HepG2 (cell line): ENCODE data around the gene UGGT1. TPM values are rescaled to one million over a fixed set of nuclear protein-coding genes. Genes with fewer than 3 reads are reported as not detected.

Source experiments
- GATAD1 ChIP-seq: IDR thresholded peaks from 2 replicates; pipeline ENCODE4 v1.6.1; 2016; ENCODE audit warnings: missing genetic modification reagents, missing compliant biosample characterization
- MIER3 ChIP-seq: IDR thresholded peaks from 2 replicates; pipeline ENCODE4 v1.6.1; 2016; ENCODE audit warnings: missing compliant biosample characterization, borderline replicate concordance
- SIN3A ChIP-seq: IDR thresholded peaks from 2 replicates; pipeline ENCODE4 v1.6.1; 2011; ENCODE audit warnings: low read depth, mild to moderate bottlenecking, control low read depth, low read length, borderline replicate concordance
- TBX2 ChIP-seq: sonication (generic); formaldehyde crosslinking; IDR thresholded peaks from 2 replicates; pipeline ENCODE4 v1.5.0; 2020; ENCODE audit warnings: missing genetic modification reagents, mild to moderate bottlenecking, borderline replicate concordance
- TEAD2 ChIP-seq: sonication (generic); formaldehyde crosslinking; IDR thresholded peaks from 2 replicates; pipeline ENCODE4 v1.9.0; 2021; ENCODE audit warnings: missing genetic modification reagents
- ZFAT ChIP-seq: sonication (generic); formaldehyde crosslinking; conservative IDR thresholded peaks from 2 replicates; pipeline ENCODE4 v1.8.1; 2023; ENCODE audit warnings: missing genetic modification reagents, inconsistent platforms
- ZFYVE20 ChIP-seq: sonication (generic); formaldehyde crosslinking; IDR thresholded peaks from 2 replicates; pipeline ENCODE4 v1.8.0; 2023; ENCODE audit warnings: low read depth, mild to moderate bottlenecking, moderate library complexity, missing genetic modification reagents, borderline replicate concordance
- ZNF225 ChIP-seq: sonication (generic); formaldehyde crosslinking; IDR thresholded peaks from 2 replicates; pipeline ENCODE4 v1.4.0; 2020; ENCODE audit warnings: mild to moderate bottlenecking, missing genetic modification reagents
- ZNF235 ChIP-seq: sonication (generic); formaldehyde crosslinking; IDR thresholded peaks from 2 replicates; pipeline ENCODE4 v1.8.1; 2023; ENCODE audit warnings: mild to moderate bottlenecking, missing genetic modification reagents, borderline replicate concordance
- ZNF292 ChIP-seq: sonication (generic); formaldehyde crosslinking; IDR thresholded peaks from 2 replicates; pipeline ENCODE4 v1.8.1; 2022; ENCODE audit warnings: mild to moderate bottlenecking, low read depth, missing genetic modification reagents, borderline replicate concordance
- ZNF33A ChIP-seq: sonication (generic); formaldehyde crosslinking; IDR thresholded peaks from 2 replicates; pipeline ENCODE4 v1.5.1; 2020; ENCODE audit warnings: missing genetic modification reagents, mild to moderate bottlenecking, moderate library complexity, borderline replicate concordance
- ZNF569 ChIP-seq: sonication (generic); formaldehyde crosslinking; IDR thresholded peaks from 2 replicates; pipeline ENCODE4 v1.5.0; 2020; ENCODE audit warnings: mild to moderate bottlenecking, missing genetic modification reagents, moderate library complexity, borderline replicate concordance
- ZNF879 ChIP-seq: sonication (generic); formaldehyde crosslinking; IDR thresholded peaks from 2 replicates; pipeline ENCODE4 v1.8.1; 2023; ENCODE audit warnings: missing genetic modification reagents
- ZSCAN9 ChIP-seq: IDR thresholded peaks from 2 replicates; pipeline ENCODE4 v1.6.1; 2016; ENCODE audit warnings: borderline replicate concordance
- polyA plus RNA-seq, 8 experiments: library from polyadenylated mRNA; depleted of rRNA in 3 of 8; stranded (reverse) in 7 of 8; unstranded in 1 of 8; fragments of >200 nt; fragmentation: Illumina TruSeq in 4 of 8; extraction: Trizol in 4 of 8; gene quantifications; 2 replicates each; pipeline versions ENCODE4 v1.2.1 to v1.2.3, GENCODE V29; 2011 to 2016; ENCODE audit warnings: low read depth in 4 of 8, missing spikeins in 1 of 8, mixed read lengths in 1 of 8; ENCODE audit not compliant: insufficient read depth in 1 of 8
- total RNA-seq, 5 experiments: library from RNA; depleted of rRNA; stranded (reverse); fragments of >200 nt; fragmentation: Illumina TruSeq; extraction: Trizol; gene quantifications; 2 replicates each; pipeline ENCODE4 v1.2.3, GENCODE V29; 2016; ENCODE audit warnings: low read depth in 1 of 5
- TF ChIP-seq, protein P1 (sequence below): sonication (generic); formaldehyde crosslinking; IDR thresholded peaks from 2 replicates; pipeline ENCODE4 v1.4.0; 2020; ENCODE audit warnings: mild to moderate bottlenecking, missing genetic modification reagents, borderline replicate concordance
- TF ChIP-seq, protein P2 (sequence below): sonication (generic); formaldehyde crosslinking; IDR thresholded peaks from 2 replicates; pipeline ENCODE4 v1.4.0; 2020; ENCODE audit warnings: missing genetic modification reagents
- TF ChIP-seq, protein P3 (sequence below): sonication (generic); formaldehyde crosslinking; IDR thresholded peaks from 2 replicates; pipeline ENCODE4 v1.5.1; 2020; ENCODE audit warnings: mild to moderate bottlenecking, missing genetic modification reagents, moderate library complexity
- TF ChIP-seq, protein P4 (sequence below): IDR thresholded peaks from 2 replicates; pipeline ENCODE4 v1.6.1; 2016; ENCODE audit warnings: mild to moderate bottlenecking, missing biosample characterization, missing genetic modification reagents

Gene UGGT1
- total and polyA plus RNA-seq, 2 of the 13 experiments (the other 11 are each of a cell fraction or from before 2014, with no cell fraction given), result 35.8 to 83.2 TPM

DNA sequence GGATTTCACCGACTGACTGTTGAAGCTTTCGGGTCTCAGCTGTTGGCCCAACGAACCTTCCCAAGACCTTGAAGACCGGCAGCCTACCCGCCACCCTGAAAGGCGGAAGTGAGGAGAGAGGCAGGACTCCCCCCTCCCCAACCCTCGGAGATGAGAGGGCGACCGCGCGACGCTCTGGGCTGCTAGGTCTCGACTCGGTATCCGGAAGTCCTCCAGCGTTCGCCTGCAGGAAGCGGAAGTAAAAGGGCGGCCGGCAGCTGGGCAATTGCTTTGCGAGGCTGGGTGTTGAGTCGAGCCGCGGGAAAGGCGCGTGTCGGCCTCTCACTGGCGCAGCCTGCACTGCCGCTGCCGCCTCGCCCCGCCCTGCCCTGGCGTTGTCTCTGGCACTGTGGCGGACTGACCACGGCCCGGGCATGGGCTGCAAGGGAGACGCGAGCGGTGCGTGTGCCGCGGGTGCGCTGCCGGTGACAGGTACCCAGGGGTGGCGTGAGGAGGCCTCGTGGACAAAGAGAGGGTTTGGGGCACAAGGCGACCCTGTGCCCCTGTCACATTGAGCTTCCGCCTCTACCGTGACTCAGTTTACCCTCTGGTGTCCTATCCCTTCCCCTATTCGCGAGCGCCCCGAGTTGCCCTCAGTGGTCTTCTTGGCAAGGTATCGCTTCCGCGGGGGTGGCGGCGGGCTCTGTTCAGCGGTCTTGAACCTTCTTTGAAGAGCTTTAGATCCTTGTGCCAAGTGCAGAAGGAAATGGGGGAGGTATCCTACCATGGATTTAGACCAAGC lies at the start of gene UGGT1 (continued):
- TF ChIP-seq, protein P1, sequence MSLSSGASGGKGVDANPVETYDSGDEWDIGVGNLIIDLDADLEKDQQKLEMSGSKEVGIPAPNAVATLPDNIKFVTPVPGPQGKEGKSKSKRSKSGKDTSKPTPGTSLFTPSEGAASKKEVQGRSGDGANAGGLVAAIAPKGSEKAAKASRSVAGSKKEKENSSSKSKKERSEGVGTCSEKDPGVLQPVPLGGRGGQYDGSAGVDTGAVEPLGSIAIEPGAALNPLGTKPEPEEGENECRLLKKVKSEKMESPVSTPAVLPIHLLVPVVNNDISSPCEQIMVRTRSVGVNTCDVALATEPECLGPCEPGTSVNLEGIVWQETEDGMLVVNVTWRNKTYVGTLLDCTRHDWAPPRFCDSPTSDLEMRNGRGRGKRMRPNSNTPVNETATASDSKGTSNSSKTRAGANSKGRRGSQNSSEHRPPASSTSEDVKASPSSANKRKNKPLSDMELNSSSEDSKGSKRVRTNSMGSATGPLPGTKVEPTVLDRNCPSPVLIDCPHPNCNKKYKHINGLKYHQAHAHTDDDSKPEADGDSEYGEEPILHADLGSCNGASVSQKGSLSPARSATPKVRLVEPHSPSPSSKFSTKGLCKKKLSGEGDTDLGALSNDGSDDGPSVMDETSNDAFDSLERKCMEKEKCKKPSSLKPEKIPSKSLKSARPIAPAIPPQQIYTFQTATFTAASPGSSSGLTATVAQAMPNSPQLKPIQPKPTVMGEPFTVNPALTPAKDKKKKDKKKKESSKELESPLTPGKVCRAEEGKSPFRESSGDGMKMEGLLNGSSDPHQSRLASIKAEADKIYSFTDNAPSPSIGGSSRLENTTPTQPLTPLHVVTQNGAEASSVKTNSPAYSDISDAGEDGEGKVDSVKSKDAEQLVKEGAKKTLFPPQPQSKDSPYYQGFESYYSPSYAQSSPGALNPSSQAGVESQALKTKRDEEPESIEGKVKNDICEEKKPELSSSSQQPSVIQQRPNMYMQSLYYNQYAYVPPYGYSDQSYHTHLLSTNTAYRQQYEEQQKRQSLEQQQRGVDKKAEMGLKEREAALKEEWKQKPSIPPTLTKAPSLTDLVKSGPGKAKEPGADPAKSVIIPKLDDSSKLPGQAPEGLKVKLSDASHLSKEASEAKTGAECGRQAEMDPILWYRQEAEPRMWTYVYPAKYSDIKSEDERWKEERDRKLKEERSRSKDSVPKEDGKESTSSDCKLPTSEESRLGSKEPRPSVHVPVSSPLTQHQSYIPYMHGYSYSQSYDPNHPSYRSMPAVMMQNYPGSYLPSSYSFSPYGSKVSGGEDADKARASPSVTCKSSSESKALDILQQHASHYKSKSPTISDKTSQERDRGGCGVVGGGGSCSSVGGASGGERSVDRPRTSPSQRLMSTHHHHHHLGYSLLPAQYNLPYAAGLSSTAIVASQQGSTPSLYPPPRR (CRISPR knock-in tag), result peak; percentile 79
- TF ChIP-seq ZSCAN9 (CRISPR knock-in tag) (peak; percentile 85), TBX2 (peak; percentile 97), ZNF225 (CRISPR knock-in tag) (peak; percentile 98), SIN3A (peak; percentile 97), ZFAT (no peak), ZNF569 (CRISPR knock-in tag) (no peak), ZFYVE20 (CRISPR knock-in tag) (no peak), ZNF292 (CRISPR knock-in tag) (no peak; the same call in 1 of the 2 replicates), ZNF235 (0 out of 2 replicates have a peak, but pooled peaks have one; percentile 52), ZNF33A (CRISPR knock-in tag) (no peak), GATAD1 (CRISPR knock-in tag) (peak; percentile 97), ZNF879 (no peak; the same call in 1 of the 2 replicates), TEAD2 (CRISPR knock-in tag) (no peak), MIER3 (CRISPR knock-in tag) (peak; percentile 93)
- TF ChIP-seq, protein P2, sequence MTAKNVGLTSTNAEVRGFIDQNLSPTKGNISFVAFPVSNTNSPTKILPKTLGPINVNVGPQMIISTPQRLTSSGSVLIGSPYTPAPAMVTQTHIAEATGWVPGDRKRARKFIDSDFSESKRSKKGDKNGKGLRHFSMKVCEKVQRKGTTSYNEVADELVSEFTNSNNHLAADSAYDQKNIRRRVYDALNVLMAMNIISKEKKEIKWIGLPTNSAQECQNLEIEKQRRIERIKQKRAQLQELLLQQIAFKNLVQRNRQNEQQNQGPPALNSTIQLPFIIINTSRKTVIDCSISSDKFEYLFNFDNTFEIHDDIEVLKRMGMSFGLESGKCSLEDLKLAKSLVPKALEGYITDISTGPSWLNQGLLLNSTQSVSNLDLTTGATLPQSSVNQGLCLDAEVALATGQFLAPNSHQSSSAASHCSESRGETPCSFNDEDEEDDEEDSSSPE, result peak; percentile 96
- TF ChIP-seq, protein P3, sequence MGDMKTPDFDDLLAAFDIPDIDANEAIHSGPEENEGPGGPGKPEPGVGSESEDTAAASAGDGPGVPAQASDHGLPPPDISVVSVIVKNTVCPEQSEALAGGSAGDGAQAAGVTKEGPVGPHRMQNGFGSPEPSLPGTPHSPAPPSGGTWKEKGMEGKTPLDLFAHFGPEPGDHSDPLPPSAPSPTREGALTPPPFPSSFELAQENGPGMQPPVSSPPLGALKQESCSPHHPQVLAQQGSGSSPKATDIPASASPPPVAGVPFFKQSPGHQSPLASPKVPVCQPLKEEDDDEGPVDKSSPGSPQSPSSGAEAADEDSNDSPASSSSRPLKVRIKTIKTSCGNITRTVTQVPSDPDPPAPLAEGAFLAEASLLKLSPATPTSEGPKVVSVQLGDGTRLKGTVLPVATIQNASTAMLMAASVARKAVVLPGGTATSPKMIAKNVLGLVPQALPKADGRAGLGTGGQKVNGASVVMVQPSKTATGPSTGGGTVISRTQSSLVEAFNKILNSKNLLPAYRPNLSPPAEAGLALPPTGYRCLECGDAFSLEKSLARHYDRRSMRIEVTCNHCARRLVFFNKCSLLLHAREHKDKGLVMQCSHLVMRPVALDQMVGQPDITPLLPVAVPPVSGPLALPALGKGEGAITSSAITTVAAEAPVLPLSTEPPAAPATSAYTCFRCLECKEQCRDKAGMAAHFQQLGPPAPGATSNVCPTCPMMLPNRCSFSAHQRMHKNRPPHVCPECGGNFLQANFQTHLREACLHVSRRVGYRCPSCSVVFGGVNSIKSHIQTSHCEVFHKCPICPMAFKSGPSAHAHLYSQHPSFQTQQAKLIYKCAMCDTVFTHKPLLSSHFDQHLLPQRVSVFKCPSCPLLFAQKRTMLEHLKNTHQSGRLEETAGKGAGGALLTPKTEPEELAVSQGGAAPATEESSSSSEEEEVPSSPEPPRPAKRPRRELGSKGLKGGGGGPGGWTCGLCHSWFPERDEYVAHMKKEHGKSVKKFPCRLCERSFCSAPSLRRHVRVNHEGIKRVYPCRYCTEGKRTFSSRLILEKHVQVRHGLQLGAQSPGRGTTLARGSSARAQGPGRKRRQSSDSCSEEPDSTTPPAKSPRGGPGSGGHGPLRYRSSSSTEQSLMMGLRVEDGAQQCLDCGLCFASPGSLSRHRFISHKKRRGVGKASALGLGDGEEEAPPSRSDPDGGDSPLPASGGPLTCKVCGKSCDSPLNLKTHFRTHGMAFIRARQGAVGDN (CRISPR knock-in tag), result peak; percentile 99
- TF ChIP-seq, protein P4, sequence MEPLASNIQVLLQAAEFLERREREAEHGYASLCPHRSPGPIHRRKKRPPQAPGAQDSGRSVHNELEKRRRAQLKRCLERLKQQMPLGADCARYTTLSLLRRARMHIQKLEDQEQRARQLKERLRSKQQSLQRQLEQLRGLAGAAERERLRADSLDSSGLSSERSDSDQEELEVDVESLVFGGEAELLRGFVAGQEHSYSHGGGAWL (CRISPR knock-in tag), result peak; percentile 96; the same call in 1 of the 2 replicates
